D341Med (cell line): ENCODE measurements around the gene PPP1CA.

Experiments used
- DNase-seq: peaks from one replicate; pipeline ENCODE4 v3.0.0; 2012; ENCODE audit warnings: low spot score

The PPP1CA gene

GRCh38 chr11:67351275-67352005 is 50.2 kb downstream of the PPP1CA start:
- DNase-seq = peak; percentile 80

GRCh38 chr11:67349928-67350465 is 51.7 kb downstream of the PPP1CA start:
- DNase-seq = no peak

- DNase-seq = no peak
Observed at GRCh38 chr11:67349457-67349856, 52.2 kb downstream of the PPP1CA start.

GRCh38 chr11:67349036-67349435 is 52.6 kb downstream of the PPP1CA start:
- DNase-seq = no peak
